ENCODE results near the gene CLEC16A. TPM values are rescaled to one million over a fixed set of nuclear protein-coding genes. Genes with fewer than 3 reads are reported as not detected.

Gene CLEC16A
- total and polyA plus RNA-seq, 2 experiments from 2014 or later, result 9.9 to 24.1 TPM

- TF ChIP-seq JUNB (IDR thresholded peaks at IDR 0.05; ENCODE audit: unreplicated experiment) (no peak), EZH2phosphoT487 (IDR thresholded peaks at IDR 0.05; ENCODE audit: unreplicated experiment) (no peak), NANOG (IDR thresholded peaks at IDR 0.05; ENCODE audit: borderline replicate concordance) (no peak), ZNF331 (CRISPR knock-in tag; IDR thresholded peaks at IDR 0.05; ENCODE audit: low read depth) (no peak), EZH2 (IDR thresholded peaks at IDR 0.05; ENCODE audit: low read depth, unreplicated experiment) (no peak), REST (IDR thresholded peaks at IDR 0.05; ENCODE audit: unreplicated experiment) (no peak), ZNF462 (CRISPR knock-in tag; IDR thresholded peaks at IDR 0.05) (no peak), CREB1 (CRISPR knock-in tag; IDR thresholded peaks at IDR 0.05; ENCODE audit: low read depth) (no peak), POLR2AphosphoS5 (IDR thresholded peaks at IDR 0.05; ENCODE audit: low read depth) (no peak), ETS1 (IDR thresholded peaks at IDR 0.05) (no peak), CTCF (conservative IDR thresholded peaks at IDR 0.05; ENCODE audit: low read depth in 2 of 2) (no peak), STAT1 (IDR thresholded peaks at IDR 0.05; ENCODE audit: unreplicated experiment) (no peak), ZNF114 (CRISPR knock-in tag; IDR thresholded peaks at IDR 0.05) (no peak)
- H3F3A ChIP-seq (replicated peaks; ENCODE audit: low read depth), result no peaks in the 10 kb centered on the region
- H3K9me2 ChIP-seq (ENCODE audit: insufficient read depth), result no peaks in the 10 kb centered on the region
- H3K4me1 ChIP-seq (ENCODE audit: insufficient read depth), result no peaks in the 10 kb centered on the region
- Mint-ChIP-seq H3K4me3 (no peak overlapping the region), H3K4me1 (peaks cover 9% of the 10 kb centered on the region; the same call in 2 of the 3 replicates), H3K36me3 (ENCODE audit: low read depth) (no peaks in the 10 kb centered on the region), H3K9me3 (peaks cover 12% of the 10 kb centered on the region), H3K27ac (no peak overlapping the region; the same call in 1 of the 2 replicates), H3K27me3 (ENCODE audit: insufficient read depth, low read depth, poor library complexity) (peaks cover 8% of the 10 kb centered on the region)
- H2AFZ ChIP-seq, result no peak overlapping the region
- H3K79me2 ChIP-seq (replicated peaks; ENCODE audit: insufficient read depth), result no peaks in the 10 kb centered on the region
- no peaks in the 10 kb centered on the region for H4K20me1 ChIP-seq (replicated peaks; ENCODE audit: insufficient read depth)
- DNase-seq (ENCODE audit: low spot score) (no peak), ATAC-seq (no peak)
- H3K4me2 ChIP-seq, result no peak overlapping the region
- H3K36me3 ChIP-seq (ENCODE audit: insufficient read depth), result no peaks in the 10 kb centered on the region
- no peaks in the 10 kb centered on the region for H3K27me3 ChIP-seq (ENCODE audit: insufficient read depth)
- no peak overlapping the region for H3K4me3 ChIP-seq
- H3K27ac ChIP-seq (ENCODE audit: low read depth), result no peak overlapping the region
These were observed 265.9 kb downstream of the CLEC16A start for GRCh38 chr16:11210260-11210659.

Measured in GM23338 (cell line).